GM21717 (cell line): ENCODE data around the gene PRSS48.
"Not testable (repeated sequence)": the region's sequence is repeated elsewhere in the genome, so short reads cannot be mapped to it uniquely, and the experiment has no call there.

Experiments
- ATAC-seq: cut with Tn5 transposase; IDR thresholded peaks from one replicate; pipeline ENCODE4 v1.9.1; 2021; ENCODE audit warnings: mild to moderate bottlenecking, moderate library complexity; ENCODE audit not compliant: unreplicated experiment

Gene PRSS48

GRCh38 chr4:151316645-151317044, 39.7 kb downstream of the PRSS48 start:
- no peak for ATAC-seq

GRCh38 chr4:151318307-151319006, 41.5 kb downstream of the PRSS48 start:
- ATAC-seq: no peak

DNA sequence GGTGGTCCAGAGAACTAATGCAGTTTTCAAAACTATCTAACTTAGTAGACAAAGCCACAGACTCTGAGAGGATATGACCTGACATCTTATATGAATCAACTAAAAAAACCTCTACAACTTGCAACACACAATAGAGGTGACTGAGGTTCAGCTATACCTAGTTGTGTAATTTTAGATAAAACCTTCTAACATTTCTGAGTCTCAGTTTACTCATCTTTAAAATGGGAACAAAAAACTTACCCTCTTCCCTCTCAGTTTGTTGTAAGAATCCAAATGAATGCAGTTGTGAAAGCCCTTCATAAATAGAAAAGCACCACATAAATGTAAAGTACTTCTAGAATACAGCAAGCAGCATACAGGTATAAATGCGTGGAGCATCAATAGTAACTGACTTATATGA, 42.5 kb downstream of the PRSS48 start:
- no peak for ATAC-seq

DNA sequence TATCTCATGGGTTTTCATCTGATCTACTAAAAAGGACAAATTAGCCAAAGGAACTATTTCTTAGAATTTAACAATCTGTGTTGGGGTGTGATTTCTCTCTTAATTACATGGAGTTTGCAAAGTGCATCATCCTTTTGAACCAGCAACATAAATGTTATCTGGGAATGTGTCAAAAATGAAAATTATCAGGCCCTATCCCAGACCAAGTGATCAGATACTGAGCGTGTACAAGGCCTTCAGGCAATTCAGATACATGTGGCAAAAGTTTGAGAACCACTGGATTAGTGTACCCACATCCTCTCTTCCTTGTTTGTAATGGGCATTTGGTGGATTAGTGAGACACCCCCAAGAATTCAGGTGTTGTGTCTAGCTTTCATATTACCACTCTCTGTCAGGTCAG, 44.6 kb downstream of the PRSS48 start:
- ATAC-seq: no peak

DNA sequence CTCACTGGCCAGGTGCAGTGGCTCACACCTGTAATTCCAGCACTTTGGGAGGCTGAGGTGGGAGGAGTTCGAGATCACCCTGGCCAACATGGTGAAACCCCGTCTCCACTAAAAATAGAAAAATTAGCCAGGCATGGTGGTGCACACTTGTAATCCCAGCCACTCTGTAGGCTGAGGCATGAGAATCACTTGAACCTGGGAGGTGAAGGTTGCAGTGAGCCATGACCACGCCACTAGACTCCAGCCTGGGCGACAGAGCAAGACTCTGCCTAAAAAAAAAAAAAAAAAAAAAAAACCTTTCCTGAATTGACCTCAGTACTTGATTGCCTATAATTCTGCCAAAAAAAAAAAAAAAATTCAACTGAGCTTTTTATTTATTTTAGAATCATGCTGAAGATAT, 45.2 kb downstream of the PRSS48 start:
- not testable (repeated sequence) for ATAC-seq

DNA sequence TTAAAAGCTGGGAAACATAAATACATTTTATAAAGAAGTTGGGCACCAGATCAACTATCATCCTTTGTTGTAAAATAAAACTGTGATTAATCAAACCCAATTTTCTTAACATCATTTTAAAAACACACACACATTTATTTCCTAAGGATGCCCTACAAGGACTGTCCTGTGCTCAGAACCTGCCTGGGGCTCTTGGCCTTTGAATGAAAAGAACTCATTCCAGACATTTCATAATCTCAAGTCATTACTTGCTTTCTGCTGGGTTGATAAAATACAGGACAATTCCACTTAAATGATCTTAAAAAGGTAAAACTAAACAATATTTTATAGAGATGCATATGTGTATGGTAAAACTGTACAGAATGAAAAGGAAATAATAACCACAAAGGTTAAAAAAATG, 45.6 kb downstream of the PRSS48 start:
- no peak for ATAC-seq

GRCh38 chr4:151323667-151324066, 46.7 kb downstream of the PRSS48 start:
- ATAC-seq: no peak

DNA sequence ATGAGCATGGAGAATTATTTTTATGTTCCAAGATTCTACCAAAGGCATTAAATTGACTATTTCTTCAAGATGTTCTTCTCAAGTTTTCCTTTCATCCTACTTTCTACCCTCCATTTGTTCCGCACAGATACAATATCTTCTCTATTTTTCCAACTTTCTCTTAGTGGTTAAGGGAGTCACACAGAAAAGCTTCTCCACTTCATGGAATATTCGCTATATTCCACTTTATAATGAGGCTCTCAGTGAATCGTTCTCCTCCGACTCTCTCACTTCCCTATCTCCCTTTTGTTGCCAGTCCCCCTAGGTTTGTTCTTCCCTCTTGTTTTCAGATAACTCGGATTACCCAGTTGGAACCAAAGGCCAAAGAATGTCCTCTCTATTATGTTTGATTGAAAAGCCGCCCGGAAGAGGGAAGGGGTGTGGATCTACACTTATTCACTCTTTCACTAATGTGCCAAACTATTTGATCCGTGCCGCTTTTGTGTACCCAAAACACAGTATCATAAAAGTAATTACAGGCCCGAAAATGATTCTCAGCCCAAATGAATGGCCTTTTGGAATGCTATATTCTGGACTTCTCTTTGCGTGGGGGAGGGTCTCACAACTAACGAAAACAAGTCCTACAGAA, 47.3 kb downstream of the PRSS48 start:
- ATAC-seq: no peak

DNA sequence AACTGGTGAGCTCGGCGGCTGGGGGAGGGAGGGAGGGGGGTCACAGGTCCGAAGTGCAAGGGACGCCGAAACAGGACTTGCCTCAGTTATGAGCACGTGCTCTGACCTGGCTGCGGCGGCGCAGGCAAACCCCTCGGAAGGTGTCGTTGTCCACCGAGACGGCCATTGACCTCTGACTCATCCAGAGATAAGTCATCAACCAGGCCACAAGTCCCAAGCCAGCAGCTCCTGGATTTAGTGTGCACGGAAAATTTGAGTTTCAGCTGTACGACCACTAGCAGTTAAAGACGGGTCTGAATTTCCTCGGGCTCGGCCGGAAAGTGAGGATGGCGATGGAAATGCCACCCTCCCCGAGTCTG, 47.8 kb downstream of the PRSS48 start:
- no peak for ATAC-seq

DNA sequence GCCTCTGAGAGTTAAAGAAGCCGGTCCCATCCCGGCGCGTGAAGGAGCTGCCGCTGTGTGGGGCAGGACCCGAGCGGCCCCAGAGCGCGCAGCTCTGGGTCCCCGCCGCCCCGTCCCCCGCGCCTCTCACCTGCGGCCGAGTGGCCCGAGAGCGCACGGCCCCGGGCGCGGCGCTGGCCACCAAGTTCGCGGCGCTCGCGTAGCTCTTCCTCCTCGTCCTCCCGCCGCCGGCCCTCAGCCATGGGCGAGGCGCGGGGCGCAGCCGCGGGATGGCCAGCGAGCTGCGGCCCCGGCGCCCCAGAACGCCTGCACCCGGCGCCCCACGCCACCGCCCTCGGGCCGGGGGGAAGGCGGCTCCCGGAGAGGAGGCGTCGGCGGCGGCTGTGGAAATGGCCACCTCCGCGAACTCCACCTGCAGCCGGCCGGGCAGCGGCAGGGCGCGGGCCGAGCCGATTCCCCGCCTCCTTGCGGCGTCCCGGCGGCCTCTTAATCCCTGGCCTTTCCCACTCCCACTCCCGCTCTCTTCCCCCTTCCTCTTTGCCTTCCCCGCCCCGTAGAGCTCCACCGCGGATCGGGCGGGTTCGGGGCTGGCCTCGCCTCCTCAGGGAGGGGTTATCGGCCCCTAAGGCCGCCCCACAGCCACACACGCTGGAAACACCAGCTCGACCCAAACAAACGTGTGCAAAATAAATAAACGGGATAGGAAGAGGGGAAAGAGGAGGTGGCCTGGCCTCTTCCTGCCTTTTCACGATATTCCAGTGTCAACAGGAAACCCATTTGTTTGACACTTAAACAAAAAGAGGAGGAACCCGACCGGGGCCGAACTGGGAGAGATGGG, 48.4 kb downstream of the PRSS48 start, which contains the start of gene SH3D19:
Gene SH3D19 (minus strand): TSS at position 495 of the 838 bp plus-strand sequence. CDS start 253 bp downstream, at position 242.
- ATAC-seq: no peak

GRCh38 chr4:151325949-151326246, 48.9 kb downstream of the PRSS48 start:
- ATAC-seq: no peak

DNA sequence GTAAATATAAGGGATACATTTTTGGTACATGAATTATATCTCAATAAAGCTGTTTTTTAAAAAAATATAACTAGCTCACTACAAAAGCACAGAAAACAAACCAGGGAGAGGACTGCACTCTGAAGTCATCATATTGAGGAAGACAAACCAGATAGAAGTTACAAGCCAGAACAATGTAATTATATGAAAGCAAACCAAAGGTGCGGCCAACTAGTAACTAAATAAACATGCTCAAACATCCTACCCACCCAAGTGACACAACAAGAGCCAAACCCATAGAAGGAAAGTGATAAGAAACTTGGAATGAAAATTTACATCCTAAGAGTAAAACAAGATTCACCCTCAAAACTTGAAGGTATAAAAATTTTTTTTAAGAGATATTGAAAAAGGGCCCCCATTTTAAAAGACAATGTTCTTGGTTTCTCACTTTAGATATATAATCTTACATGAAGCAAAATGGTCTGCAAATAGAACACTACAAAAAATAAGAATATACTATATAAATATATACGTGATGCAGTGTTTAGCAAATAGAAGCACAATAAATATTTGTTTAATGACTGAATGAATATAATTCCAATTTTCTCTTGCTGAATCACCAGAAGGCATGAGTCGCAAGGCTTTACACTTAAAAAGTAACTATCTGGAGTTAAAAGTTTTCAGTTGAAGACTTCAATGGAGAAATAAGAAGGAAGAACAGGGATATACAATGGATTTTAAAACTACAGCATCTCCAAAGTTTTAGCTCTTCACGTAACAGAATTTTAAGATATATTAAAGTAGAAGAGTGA, 52.5 kb downstream of the PRSS48 start:
- no peak for ATAC-seq

- no peak for ATAC-seq
These were observed 54.5 kb downstream of the PRSS48 start for GRCh38 chr4:151331276-151332042.

- ATAC-seq: no peak
These were observed 62.5 kb downstream of the PRSS48 start for GRCh38 chr4:151339467-151339866.

- no peak for ATAC-seq
These were observed 63.9 kb downstream of the PRSS48 start for GRCh38 chr4:151340751-151341385.
